T-helper 9 cell (primary cell): ENCODE measurements around the gene BCKDHA.
"Not testable (repeated sequence)": the region's sequence is repeated elsewhere in the genome, so short reads cannot be mapped to it uniquely, and the experiment has no call there.

Source experiments
- DNase-seq: peaks from one replicate; pipeline ENCODE4 v3.0.0-alpha.2; 2020

Gene BCKDHA

DNA sequence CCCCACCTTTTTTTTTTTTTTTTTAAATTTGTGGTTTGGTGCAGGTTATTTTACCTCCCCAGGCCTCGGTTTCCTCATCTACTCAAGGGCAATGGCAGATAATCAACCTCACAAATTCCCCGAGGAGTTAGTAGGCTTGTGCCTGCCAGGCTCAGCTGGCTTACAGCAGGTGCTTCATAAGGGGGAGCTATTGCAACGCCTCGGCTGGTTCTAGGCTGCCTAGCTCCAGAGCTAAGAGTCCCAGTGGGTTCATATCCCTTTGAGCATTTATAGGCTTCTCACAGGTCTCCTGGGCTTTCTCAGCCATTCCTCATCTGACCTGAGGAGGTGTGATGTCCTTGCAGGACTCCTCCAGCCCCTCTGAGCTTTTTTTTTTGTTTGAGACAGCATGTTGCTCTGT, 10.6 kb downstream of the BCKDHA start:
- DNase-seq, result no peak

DNA sequence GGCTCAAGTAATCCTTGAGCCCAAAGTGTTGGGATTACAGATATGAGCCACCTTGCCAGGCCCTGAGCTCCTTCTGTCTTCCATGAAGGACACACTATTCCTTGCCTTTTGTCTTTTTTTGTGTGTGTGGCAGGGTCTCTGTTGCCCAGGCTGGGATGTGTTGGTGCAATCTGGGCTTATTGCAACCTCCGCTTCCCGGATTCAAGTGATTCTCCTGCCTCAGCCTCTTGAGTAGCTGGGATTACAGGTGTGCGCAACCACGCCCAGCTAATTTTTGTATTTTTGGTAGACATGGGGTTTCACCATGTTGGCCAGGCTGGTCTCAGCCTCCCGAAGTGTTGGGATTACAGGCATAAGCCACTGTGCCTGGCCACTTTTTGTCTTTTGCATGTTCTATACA, 11.2 kb downstream of the BCKDHA start:
- not testable (repeated sequence) for DNase-seq

DNA sequence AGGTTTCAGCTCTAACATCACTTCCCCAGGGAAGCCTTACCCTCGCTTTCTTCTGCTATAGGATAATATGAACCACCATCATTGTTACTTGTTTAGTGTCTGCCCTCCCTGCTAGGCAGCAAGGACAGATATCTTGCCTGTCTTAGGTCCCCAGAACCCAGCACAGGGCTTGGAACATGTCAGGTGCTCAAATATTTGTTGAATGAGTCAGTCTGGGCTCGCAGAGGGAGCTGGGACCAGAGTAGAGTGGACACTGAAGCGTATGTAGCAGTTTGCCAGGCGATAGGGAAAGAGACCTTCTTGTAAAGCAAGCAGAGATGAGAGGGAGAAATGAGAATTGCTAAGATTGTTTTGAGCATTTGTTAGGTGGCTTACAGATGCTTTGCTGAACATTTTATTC, 11.7 kb downstream of the BCKDHA start:
- no peak for DNase-seq

DNA sequence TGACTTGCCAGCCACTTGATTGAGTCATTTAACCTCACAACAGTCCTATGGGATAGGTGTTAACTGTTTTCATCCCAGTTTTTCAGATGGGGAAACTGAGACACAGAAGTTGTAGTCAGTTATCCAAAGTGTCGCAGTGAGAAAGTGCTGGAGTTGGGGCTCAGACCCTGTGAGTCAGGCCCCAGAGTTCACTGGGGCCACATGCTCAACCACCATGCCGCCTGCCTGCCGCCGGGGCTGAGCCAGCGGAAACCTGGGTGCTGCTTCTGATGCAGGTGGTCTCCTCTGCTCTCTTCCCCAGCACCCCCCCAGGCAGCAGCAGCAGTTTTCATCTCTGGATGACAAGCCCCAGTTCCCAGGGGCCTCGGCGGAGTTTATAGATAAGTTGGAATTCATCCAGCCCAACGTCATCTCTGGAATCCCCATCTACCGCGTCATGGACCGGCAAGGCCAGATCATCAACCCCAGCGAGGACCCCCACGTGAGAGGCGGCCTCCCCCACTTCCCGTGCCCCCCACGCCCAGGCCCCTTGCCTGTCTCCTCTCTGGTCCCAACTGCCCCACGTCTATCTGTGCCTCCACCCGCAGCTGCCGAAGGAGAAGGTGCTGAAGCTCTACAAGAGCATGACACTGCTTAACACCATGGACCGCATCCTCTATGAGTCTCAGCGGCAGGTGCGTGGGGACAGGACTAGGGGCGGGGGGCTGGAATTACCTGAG, 12.9 kb downstream of the BCKDHA start:
- DNase-seq, result no peak

DNA sequence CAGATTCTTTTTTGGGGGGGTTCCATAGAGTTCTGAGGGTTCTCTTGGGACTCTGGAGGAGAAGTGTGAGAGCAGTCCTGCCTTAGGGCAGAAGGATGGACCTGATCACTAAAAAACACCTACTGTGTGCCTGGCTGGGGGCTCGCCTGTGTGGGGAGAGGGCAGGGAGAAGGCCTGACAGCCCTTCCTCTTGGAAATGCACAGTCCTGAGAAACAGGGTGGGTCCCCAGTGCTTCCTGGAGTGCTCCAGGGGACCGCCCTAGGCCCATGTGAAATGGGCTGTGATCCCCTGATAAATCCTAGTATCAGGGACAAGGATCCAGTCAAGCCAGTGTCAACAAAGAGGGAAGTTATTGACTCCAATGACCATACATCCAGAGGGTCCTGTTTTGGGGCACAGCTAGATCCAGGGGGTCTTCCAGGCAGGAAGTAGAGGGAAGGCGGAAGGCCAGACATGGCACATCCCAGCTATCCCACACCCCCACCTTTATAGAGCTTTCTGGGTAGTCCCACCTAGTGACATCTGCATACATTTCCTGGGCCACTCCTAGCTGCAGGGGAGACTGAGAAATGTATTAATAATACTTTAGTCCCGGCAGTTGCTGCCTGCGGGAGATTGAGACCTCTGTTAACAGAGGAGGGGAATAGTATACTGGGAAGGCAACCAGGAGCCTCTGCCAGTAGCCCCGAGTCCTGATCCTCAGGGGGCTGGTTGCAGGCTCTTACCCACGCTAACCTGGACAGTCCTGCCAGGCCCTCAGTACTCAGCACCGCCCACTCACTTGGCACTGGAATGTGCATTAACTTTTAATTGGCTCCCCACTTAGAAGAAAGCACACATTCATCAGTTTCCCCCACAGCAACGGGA, 13.7 kb downstream of the BCKDHA start:
- no peak for DNase-seq

DNA sequence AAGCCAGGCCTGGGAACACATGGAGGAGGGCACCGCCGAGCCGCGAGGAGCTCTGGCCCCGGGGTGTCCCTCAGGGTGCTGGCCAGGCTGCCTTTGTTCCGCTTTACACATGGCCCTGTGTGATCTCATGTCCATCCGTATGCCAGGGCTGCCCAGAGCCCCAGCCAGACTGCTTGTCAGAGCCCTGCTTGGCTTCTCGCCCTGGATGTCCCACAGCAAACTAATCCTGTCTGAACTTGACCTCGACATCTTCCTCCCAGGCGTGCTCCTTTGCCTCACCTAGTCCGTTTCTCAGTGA, 14.3 kb downstream of the BCKDHA start:
- DNase-seq, result no peak

DNA sequence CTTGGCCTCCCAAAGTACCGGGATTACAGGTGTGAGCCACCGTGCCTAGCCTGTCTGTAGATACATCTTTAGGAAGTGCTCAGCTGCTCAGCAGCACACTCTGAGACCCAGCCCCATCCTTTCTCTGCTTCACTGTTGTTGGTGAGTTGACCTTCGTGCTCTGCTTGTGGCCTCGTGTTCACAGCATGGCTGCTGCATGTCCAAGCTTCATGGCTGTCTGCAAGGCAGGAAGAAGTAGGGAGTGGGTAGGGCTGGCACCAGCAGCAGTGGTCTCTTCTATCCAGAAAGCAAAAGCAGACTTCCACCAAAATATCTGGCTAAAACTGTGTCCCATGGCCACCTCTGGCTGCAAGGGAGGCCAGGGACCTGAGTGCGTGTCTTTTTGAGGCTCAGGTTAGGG, 15.3 kb downstream of the BCKDHA start:
- no peak for DNase-seq

DNA sequence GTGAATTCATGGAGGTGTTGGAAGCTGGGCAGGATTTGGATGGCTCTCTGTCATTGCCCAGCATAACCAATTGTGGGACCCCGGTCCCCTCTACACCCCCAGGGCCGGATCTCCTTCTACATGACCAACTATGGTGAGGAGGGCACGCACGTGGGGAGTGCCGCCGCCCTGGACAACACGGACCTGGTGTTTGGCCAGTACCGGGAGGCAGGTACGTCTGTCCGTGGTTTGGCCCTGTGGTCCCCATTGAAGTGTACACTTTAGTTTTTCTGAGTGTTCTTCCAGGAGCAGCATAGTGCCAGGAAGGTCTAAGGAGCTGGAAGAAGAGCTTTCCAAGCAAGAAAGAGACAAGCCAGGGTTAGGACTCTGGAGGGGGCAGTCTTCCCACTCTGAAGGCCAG, 16.3 kb downstream of the BCKDHA start:
- DNase-seq, result no peak

DNA sequence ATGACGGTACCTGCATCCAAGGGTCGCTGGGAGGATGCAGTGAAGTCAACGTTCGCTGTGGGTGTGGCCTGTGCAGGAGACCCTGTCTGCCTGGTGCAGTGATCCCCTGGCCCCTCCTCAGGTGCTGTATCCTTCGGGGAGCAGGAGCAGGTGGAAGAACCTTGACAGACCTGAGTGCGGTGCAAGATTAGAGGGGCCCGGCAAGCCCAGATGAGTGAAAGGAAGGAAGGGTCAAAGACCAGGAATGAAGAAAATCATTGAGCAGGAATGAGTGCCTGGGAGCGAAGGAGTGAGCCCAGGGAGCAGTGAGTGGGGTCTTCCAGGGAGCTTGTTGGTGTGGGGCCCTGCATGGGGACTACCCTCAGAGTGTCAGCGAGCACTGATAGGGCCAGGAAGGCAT, 16.8 kb downstream of the BCKDHA start:
- no peak for DNase-seq

DNA sequence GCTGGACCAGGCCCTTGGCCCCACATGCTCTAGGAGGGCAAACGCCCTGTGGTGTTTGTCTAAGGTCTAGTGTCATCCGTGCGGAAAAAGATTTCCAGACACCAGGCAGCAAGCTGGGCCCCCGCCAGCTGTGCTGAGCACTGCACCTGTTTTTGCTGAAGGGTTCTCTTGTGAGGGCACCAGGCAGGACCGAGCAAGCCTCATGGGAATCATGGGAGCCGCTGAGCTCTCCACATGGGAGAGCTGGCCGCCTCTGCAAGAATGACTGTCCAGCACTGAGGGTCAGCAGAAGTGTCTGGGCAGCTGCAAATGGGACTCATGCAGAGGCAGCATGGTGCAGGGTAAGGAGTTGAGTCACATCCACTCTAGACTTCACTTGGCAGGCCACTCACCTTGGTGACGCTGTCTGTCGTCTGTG, 17.5 kb downstream of the BCKDHA start:
- DNase-seq, result no peak

DNA sequence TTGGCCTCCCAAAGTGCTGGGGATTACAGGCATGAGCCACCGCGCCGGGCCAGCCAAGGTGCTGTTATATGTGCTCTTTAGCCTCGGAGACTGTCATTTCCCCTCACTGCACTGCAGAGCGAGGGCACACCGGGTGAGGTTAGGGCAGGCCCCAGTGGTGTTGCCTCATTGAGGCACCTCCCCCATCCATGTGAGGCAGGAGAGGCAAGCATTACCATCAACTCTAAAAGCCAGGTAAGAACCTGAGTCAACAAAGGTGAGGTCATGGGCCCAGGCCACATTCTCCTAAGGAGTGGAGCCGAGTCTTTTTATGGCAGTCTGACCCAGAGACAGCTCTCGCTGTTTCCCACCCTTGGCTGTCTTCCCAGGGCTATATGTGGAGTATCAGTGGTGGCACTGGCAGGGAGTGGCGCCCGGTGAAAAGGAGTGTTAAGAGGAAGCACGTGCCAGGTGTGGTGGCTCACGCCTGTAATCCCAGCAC, 18.6 kb downstream of the BCKDHA start:
- DNase-seq, result no peak

DNA sequence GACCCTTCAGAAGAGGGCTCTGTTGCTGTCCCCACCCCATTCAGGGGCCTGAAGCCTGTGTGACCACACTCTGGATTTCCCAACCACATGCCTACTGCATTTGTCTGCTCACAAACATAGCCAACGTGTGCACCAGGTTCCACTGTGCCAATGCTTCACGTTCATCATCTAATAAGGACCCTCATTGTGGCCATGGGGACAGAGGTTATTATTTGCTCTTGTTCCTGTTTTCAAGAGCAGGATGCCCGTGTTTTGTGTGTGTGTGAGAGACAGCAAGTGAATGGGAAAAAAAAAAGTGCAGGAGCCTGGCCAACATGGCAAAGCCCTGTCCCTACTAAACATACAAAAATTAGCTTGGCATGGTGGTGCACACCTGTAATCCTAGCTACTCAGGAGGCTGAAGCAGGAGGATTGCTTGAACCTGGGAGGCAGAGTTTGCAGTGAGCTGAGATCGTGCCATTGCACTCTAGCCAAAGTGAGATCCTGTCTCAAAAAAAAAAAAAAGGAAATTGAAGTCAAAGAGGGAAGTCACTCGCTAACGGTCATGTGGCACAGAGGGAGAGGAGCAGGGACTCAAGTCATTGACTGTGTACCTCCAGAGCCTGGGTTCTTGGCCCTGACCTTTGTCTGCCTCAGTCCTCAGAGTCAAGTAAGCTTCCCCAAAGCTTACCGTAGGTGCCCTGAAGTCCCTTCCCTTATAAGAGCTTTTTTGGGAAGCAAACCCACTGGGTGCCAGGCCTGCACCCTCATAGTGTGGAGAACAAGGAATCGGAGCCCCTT, 22.7 kb downstream of the BCKDHA start:
- no peak for DNase-seq

DNA sequence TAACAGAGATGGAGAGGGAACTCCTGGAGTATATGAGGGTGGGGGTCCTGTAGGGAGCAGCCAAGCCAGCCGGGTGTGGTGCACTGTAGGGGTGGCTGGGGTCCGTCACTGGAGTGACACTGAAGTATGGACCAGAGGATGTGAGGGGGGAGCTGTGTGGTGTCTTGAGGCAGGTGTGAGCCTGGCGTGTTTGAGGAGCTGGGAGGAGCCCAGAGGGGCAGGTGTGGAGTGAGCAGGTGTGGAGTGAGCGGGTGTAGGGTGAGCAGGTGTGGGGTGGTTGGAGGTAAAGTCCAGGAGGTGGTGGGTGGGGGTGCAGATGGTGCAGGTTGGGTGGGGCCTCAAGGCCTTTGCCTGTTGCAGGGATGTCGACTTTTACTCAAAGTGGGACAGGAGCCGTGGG, 23.7 kb downstream of the BCKDHA start:
- DNase-seq, result no peak

DNA sequence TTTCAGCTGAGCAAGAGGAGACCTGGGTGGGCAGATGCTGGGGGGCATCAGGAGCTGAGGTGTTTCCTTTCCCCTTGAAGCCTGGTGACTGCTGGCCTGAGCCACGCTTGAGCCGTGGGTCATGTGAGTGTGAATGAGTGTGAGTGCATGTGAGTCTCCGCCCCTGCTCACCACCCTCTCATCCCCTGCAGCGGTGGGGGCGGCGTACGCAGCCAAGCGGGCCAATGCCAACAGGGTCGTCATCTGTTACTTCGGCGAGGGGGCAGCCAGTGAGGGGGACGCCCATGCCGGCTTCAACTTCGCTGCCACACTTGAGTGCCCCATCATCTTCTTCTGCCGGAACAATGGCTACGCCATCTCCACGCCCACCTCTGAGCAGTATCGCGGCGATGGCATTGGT, 24.4 kb downstream of the BCKDHA start:
- DNase-seq, result no peak

DNA sequence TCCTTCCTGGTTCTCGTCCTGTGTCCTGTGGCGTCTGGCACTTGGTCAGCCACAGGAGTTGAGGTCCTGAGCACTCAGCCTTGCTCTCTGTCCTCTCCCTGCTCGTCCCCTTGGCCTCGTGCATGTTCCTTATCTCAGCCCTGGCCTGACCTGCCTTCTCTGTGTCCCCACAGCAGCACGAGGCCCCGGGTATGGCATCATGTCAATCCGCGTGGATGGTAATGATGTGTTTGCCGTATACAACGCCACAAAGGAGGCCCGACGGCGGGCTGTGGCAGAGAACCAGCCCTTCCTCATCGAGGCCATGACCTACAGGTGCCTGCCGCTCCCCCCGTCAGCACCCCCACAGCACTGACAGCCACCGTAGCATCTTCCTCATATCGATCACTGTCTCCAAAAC, 24.8 kb downstream of the BCKDHA start:
- no peak for DNase-seq

DNA sequence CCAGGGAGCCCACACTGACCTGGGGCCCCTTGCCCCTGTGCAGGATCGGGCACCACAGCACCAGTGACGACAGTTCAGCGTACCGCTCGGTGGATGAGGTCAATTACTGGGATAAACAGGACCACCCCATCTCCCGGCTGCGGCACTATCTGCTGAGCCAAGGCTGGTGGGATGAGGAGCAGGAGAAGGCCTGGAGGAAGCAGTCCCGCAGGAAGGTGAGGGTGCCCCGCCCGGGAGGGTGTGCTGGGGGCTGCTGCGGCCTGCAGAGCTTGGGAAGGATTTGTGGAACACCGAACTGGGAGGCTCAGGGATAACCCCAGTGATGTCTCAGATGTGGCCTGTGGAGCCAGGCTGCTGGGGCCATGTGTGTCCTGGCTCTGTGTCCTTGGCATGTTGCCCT, 25.3 kb downstream of the BCKDHA start:
- no peak for DNase-seq

DNA sequence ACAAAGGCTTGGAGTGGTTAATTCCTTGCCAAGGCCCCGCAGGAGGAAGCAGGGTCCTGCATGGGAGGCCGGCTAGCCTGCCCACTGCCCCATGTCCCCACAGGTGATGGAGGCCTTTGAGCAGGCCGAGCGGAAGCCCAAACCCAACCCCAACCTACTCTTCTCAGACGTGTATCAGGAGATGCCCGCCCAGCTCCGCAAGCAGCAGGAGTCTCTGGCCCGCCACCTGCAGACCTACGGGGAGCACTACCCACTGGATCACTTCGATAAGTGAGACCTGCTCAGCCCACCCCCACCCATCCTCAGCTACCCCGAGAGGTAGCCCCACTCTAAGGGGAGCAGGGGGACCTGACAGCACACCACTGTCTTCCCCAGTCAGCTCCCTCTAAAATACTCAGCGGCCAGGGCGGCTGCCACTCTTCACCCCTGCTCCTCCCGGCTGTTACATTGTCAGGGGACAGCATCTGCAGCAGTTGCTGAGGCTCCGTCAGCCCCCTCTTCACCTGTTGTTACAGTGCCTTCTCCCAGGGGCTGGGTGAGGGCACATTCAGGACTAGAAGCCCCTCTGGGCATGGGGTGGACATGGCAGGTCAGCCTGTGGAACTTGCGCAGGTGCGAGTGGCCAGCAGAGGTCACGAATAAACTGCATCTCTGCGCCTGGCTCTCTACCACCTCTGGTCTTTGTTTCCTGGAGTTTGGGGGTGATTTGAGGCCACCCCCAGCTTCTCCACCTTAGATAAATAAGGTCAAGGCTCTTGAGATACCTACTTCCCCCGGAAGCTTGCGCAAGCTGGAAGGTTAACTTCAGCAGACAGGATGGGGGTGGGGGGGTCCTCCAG, 26.9 kb downstream of the BCKDHA start:
- no peak for DNase-seq

DNA sequence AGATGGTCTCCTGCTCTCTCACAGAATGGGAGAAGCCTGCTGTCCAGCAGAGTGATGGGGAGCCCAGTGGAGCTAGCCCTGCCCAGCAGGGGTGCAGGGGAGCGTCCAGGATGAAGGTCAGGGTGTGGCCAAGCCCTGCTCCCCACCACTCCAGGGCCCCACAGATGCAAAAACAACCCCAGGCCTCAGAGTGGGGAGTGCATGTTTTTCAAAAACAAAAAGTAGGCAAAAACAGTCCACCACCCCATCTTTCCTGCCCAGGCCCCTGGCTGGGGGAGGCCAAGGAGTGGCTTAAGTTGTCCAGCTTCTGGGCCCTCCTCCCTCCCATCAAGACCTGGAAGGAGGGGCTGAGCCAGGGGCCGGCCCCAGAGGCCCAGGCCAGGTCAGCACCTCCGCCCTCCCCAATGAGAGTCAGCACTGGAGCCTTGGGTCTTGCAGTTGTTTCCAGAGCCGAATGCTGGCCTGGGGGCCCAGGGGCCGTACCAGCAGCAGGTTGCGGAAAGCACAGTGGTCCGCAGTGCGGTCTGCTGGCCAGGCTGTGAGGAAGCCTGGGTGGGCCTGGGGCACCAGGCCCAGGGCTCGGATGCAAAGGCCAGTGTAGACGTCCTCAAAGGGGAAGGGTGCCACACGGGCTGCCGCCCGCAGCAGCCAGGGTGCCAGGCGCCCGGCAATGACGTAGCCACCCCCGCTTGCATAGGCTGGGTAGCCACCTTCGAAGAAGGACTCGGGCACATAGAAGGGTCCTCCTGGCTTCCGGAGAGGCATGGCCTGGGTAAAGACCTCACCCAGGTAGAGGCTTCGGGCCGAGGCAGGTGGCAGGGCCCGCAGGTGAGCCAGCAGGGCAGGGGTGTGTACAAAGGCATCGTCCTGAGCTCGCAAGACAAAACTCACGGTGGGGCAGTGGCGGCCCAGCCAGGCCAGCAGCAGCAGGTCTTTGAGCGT, 27.8 kb downstream of the BCKDHA start:
- no peak for DNase-seq

DNA sequence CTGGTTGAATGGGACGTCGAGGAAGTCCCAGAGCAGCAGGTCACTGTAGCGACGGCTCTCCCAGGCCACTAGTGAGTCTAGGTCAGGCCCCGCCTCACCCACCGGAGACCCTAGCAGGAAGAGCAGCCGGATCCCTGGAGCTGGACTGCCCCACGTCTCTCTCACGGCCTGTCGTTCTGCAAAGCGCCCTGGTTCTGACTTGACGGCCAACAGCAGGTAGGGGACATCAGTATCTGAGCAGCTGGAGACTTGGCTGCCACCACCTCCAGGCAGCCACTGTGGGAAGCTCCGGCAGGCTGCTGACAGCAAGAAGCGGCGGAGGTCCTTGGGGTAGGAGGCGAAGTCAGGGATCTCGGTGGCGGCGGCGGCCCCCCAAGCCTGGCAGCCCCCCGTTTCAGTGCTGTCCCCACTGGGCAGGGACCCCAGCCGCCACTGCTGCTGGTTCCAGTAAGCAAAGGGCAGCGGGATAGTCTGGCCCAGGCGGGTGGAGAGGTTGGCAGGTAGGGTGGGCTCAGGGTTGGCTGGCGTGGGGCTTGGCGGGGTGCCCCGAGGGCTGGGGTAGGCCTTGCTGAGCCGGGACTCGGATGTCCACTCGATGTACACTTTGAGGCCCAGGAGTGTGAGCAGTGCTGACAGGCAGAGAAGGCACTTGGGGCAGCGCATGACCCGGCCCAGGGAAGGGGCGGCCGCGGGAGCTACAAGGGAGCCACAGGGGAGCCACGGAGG, 28.7 kb downstream of the BCKDHA start:
- DNase-seq, result no peak

DNA sequence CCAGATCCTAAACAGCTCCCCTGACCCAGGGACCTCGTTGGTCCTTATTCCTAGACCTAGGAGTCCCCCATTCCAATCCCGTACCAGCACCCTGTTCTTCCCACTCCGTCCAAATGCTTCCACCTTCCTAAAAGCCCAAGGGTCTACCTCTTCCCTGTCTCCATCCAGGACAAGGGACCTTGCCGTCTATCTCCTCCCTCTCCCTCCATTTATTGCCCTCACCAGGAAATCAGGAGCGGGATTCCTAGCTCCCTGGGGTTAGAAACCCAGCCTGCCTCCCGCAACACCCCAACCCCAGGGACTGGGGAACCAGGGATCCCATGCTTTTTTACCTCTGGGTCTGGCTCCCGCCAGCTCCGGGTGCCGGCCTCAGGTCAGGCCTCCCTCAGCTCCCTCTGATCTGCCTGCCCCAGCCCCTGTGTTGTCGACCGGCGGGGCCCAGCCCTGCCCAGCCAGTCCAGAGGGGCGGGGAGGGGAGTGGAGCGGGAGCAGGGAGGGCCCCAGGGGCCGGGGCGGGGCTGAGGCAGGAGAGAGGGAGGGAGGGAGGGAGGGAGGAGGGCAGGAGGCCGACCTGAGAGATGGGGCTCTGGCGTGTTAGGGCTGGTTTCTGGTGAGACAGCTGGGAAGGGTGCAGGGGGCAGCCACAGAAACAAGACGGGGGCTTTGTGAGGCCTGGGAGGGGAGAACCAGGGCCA, 29.5 kb downstream of the BCKDHA start, which contains the start of gene B3GNT8:
B3GNT8 (minus strand) TSS at position 423 of the 695 bp plus-strand sequence. CDS start 596 bp downstream, outside the sequence.
- peak; percentile 36 for DNase-seq
